Large intestine (tissue), 12 donors: ENCODE data around the gene ATF2. TPM values are rescaled to one million over a fixed set of nuclear protein-coding genes. Genes with fewer than 3 reads are reported as not detected.

ENCODE experiments used
- DNase-seq, 2 donors: peaks; one replicate each; pipeline versions ENCODE4 v3.0.0 to v3.0.0-alpha.2; 2013
- H3K27ac ChIP-seq: one replicate; pipeline ENCODE4 v1.5.1; 2013; ENCODE audit warnings: low read length
- H3K27me3 ChIP-seq: 2 replicates; pipeline ENCODE4 v1.6.1; 2013; ENCODE audit warnings: low read length; ENCODE audit not compliant: control insufficient read depth, insufficient read depth
- H3K36me3 ChIP-seq: 2 replicates; pipeline ENCODE4 v1.6.1; 2013; ENCODE audit warnings: low read length; ENCODE audit not compliant: control insufficient read depth, insufficient read depth
- H3K4me1 ChIP-seq: one replicate; pipeline ENCODE4 v1.6.1; 2013; ENCODE audit warnings: low read length; ENCODE audit not compliant: control insufficient read depth, insufficient read depth
- H3K4me3 ChIP-seq: one replicate; pipeline ENCODE4 v1.5.1; 2013; ENCODE audit warnings: low read length
- H3K9me3 ChIP-seq: one replicate; pipeline ENCODE4 v1.6.1; 2013; ENCODE audit warnings: mild to moderate bottlenecking, low read depth, low read length, moderate library complexity; ENCODE audit not compliant: control insufficient read depth
- WGBS: methylation state at CpG from one replicate; pipeline ENCODE4 v1.1.5; 2013; ENCODE audit warnings: low lambda C conversion rate; ENCODE audit not compliant: insufficient coverage; 5-methylcytosine and 5-hydroxymethylcytosine counted together
- long read RNA-seq, 11 donors: transcript quantifications; one replicate each; lab custom pipeline, GENCODE V29; 2026
- polyA plus RNA-seq: library from polyadenylated mRNA; unstranded; fragments of 120-200 nt; gene quantifications from one replicate; pipeline ENCODE4 v1.2.1, GENCODE V29; 2013

ATF2 gene, protein sequence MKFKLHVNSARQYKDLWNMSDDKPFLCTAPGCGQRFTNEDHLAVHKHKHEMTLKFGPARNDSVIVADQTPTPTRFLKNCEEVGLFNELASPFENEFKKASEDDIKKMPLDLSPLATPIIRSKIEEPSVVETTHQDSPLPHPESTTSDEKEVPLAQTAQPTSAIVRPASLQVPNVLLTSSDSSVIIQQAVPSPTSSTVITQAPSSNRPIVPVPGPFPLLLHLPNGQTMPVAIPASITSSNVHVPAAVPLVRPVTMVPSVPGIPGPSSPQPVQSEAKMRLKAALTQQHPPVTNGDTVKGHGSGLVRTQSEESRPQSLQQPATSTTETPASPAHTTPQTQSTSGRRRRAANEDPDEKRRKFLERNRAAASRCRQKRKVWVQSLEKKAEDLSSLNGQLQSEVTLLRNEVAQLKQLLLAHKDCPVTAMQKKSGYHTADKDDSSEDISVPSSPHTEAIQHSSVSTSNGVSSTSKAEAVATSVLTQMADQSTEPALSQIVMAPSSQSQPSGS
- polyA plus RNA-seq: 34.2 TPM
- long read RNA-seq, donor 1: 0 reads
- long read RNA-seq, donor 2, full-length matches to known transcripts: 9 of 9 reads
- long read RNA-seq, donor 2, partial matches to known transcripts: 0 of 9 reads
- long read RNA-seq, donor 2, other reads (novel, unspliced or antisense): 0 of 9 reads
- long read RNA-seq, donor 3: 0 reads
- long read RNA-seq, donor 4, partial matches to known transcripts: 0 of 1 reads
- long read RNA-seq, donor 4, other reads (novel, unspliced or antisense): 0 of 1 reads
- long read RNA-seq, donor 5, full-length matches to known transcripts: 2 of 2 reads
- long read RNA-seq, donor 5, partial matches to known transcripts: 0 of 2 reads
- long read RNA-seq, donor 5, other reads (novel, unspliced or antisense): 0 of 2 reads
- long read RNA-seq, donor 6, full-length matches to known transcripts: 3 of 3 reads
- long read RNA-seq, donor 6, partial matches to known transcripts: 0 of 3 reads
- long read RNA-seq, donor 6, other reads (novel, unspliced or antisense): 0 of 3 reads
- long read RNA-seq, donor 7, full-length matches to known transcripts: 1 of 1 reads
- long read RNA-seq, donor 7, partial matches to known transcripts: 0 of 1 reads
- long read RNA-seq, donor 7, other reads (novel, unspliced or antisense): 0 of 1 reads
- long read RNA-seq, donor 8, full-length matches to known transcripts: 10 of 25 reads
- long read RNA-seq, donor 8, partial matches to known transcripts: 15 of 25 reads
- long read RNA-seq, donor 8, other reads (novel, unspliced or antisense): 0 of 25 reads
- long read RNA-seq, donor 9, full-length matches to known transcripts: 3 of 3 reads
- long read RNA-seq, donor 9, partial matches to known transcripts: 0 of 3 reads
- long read RNA-seq, donor 9, other reads (novel, unspliced or antisense): 0 of 3 reads
- long read RNA-seq, donor 10, full-length matches to known transcripts: 4 of 4 reads
- long read RNA-seq, donor 10, partial matches to known transcripts: 0 of 4 reads
- long read RNA-seq, donor 10, other reads (novel, unspliced or antisense): 0 of 4 reads
- long read RNA-seq, donor 11, full-length matches to known transcripts: 3 of 3 reads
- long read RNA-seq, donor 11, partial matches to known transcripts: 0 of 3 reads
- long read RNA-seq, donor 11, other reads (novel, unspliced or antisense): 0 of 3 reads

DNA sequence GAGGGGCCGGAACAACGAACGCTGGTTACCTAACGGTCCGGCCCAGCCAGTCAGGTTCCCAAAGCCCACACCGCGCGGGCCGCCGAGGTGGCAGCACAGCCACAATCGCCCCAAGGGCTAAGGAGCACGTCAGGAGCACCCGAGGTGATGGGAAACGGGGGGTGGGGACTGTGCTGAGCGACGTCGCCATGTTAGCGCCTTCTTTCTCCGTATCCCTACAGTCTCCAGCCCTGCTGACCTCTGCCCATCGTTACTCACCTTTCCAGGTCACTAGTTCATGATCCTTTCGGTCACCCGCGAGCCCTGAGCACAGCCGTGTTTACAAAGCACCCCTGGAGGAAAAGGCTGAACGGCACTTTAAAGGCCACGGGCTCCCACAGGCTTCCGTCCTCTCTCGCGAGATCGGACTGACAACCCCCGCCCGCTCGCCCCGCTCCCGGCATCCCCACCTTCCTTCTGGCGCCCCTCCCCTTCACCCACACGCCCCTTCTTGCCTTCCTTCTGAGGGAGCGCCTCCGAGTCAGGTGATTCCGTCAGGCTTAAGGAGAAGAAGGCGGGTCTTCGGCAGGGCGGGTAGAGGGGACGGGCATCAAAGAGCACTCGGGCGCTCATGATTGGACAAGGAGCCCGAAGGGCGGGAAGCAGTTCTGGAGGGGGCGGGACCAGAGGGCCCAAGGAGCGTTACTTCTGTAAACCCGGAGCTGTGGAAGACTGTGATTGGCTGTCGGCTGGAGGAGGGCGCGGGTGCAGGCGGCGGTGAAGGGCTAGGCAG is at the start of gene ATF2:
Gene ATF2 (minus strand): TSS at position 412 of the 772 bp plus-strand sequence. CDS start 31,760 bp downstream, outside the sequence.
- WGBS: no CpG with 5 or more reads among the region's 56 CpGs
- H3K36me3 ChIP-seq: no peaks in the 10 kb centered on the region
- peak; percentile 100 for DNase-seq
- H3K27ac ChIP-seq: peak within 1 kb of the TSS; percentile 73
- no peaks in the 10 kb centered on the region for H3K4me1 ChIP-seq
- no peaks in the 10 kb centered on the region for H3K9me3 ChIP-seq
- H3K27me3 ChIP-seq: no peaks in the 10 kb centered on the region
- H3K4me3 ChIP-seq: peak within 1 kb of the TSS; percentile 77

DNA sequence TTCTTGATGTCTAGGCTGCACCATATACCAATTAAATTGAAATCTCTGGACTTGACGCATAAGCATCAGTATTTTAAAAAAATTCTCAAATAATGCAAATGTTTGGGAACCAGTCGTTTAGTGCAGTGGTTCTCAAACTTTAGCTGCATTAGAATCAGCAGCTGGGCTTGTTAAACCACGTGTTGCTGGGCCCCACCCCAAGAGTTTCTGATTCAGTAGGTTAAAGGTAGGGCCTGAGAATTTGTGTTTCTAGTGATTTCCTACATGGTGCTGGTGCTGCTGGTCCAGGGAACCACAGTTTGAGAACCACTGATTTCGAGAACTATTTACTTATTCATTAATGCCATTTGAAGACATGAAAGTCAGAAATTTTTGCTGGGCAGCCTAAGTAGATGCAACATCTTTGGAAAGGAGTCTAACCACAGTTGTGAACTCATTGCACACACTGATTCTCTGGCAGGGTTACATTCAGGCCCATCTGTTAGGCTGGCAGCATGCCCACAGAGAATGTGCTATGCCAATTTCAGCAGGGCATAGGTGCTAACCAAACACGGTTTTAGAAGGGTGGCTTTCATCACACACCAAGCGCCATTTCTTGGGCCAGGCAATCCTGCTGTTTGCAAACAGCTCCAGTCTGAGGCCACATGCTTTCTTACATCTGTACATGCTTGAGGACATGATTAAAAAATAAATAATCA is 39.9 kb upstream of the ATF2 start:
- H3K9me3 ChIP-seq: no peaks in the 10 kb centered on the region
- no peaks in the 10 kb centered on the region for H3K4me1 ChIP-seq
- H3K4me3 ChIP-seq: no peak overlapping the region
- no peak overlapping the region for H3K27ac ChIP-seq
- WGBS: no CpG with 5 or more reads among the region's 6 CpGs
- DNase-seq: no peak
- H3K36me3 ChIP-seq: no peaks in the 10 kb centered on the region
- H3K27me3 ChIP-seq: peaks cover 7% of the 10 kb centered on the region

DNA sequence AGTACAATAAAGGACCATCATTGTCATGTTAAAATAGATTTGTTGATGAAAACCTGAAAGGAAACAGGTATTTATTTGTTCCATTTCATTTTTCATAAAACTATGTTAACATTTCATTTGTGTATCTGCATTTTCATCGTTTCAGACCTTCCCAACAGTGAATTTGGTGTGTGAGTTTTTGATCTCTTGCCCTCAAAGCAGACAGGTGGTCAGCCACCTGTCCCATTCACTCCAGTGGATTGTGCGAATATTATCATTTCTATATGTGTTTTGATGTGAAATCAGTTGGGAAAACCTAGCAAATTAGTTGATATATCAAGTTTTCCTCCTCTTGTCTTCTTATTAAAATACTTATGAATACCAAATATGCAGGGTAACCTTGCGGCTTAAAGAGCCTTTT is 38.9 kb upstream of the ATF2 start:
- H3K27me3 ChIP-seq: peaks cover 7% of the 10 kb centered on the region
- no peaks in the 10 kb centered on the region for H3K9me3 ChIP-seq
- no peak overlapping the region for H3K27ac ChIP-seq
- 93% methylated on average over 2 of the region's 3 CpGs for WGBS
- H3K4me1 ChIP-seq: no peaks in the 10 kb centered on the region
- no peaks in the 10 kb centered on the region for H3K36me3 ChIP-seq
- DNase-seq: no peak
- H3K4me3 ChIP-seq: no peak overlapping the region

DNA sequence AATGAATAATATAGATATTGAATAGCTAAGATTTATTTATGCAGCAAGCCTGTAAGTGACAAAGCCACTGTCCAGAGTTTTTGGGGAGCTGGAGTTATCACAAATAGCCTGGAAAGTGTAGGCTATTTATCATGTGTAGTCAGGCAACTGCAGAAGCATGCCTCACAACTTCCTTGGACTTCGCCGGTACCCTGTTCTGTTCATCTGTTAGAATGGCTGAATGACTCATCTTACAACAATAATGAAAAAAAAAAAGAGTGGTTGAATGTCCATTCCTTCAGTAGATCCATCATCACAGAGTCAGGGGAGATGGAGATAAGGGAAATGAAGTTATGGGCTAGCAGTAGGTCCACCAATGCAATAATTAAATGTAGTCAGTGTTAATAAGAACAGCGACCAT is 37.5 kb upstream of the ATF2 start:
- Histone ChIP-seq H3K36me3 (no peaks in the 10 kb centered on the region), H3K4me1 (no peaks in the 10 kb centered on the region), H3K4me3 (no peak overlapping the region), H3K27me3 (peaks cover 5% of the 10 kb centered on the region), H3K27ac (no peak overlapping the region), H3K9me3 (no peaks in the 10 kb centered on the region)
- WGBS: 100% methylated on average over 1 of the region's 3 CpGs
- no peak for DNase-seq

DNA sequence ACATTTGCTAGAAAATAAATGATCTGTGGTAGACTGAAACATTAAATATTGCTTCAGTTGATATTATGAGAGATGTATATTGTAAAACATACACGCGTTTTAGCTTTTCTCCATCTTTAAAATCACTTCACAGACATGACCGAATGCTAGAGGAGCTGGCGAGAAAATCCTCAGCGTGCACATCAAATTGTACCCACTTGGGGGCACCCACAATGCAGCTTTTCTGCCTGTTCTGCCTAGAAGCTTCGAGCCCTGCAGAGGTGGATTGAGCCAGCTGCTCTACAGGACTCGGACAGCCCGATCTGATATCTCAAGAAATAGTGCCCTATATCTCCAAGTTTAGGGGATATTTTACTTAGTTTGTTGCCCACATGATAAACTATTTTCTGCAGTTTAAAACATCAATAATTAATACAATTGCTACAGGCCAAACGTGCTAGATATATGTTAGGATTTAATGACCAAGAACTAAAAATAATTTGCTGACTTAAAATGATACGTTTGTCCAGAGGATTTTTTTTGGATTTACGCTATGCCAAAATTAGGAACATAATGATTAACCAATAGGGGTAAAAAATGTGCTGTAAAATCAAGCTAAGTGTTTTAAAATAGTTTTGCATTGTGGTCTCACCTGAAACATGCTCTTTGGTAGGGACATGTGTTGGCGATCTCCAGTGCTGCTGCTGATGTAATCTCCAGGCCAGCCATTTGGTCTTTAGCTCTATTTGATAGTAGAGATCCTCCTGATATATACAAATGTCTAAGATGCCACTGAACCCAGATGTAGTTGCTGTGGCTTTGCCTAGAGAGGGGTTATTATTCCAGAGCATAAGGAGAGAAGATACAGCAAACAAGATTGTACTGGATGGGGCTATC is 35.9 kb upstream of the ATF2 start:
- Histone ChIP-seq H3K9me3 (no peaks in the 10 kb centered on the region), H3K36me3 (no peaks in the 10 kb centered on the region), H3K4me3 (no peak overlapping the region), H3K4me1 (no peaks in the 10 kb centered on the region), H3K27ac (no peak overlapping the region), H3K27me3 (peaks cover 5% of the 10 kb centered on the region)
- WGBS: 93% methylated on average over 2 of the region's 12 CpGs
- peak; percentile 18 to 30 for DNase-seq

DNA sequence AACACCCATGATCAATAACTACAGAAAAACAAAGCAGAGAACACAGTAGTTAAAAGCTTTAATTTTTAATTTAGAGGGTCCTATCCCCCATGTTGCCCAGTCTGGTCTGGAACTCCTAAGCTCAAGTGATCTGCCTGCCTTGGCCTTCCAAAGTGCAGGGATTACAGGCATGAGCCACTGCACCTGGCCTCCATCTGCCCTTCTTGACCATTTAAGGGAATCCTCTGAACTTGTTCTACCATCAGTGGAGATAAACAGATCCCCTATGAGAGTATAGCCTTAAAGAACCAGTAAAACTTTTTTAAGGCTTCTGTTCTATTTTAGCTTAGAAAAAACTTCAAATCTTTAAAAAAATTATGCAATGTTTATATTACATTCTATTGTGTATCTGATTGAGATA is 27.0 kb upstream of the ATF2 start:
- no peaks in the 10 kb centered on the region for H3K4me1 ChIP-seq
- H3K4me3 ChIP-seq: no peak overlapping the region
- H3K27me3 ChIP-seq: no peaks in the 10 kb centered on the region
- H3K27ac ChIP-seq: no peak overlapping the region
- DNase-seq: no peak
- no peaks in the 10 kb centered on the region for H3K9me3 ChIP-seq
- H3K36me3 ChIP-seq: no peaks in the 10 kb centered on the region

DNA sequence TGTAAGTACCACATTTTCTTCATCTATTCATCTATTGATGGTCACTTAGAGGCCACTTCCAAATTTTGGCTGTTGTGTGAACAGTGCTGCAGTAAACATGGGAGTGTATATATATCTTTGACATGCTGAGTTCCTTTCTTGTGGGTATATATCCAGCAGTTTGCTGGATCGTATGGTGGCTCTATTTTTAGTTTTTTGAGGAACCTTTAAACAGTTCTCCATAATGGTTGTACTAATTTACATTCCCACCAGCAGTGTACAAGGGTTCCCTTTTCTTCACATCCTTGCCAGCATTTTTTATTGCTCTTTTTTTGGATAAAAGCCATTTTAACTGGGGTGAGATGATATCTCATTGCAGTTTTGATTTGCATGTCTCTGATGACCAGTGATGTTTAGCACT is 20.8 kb upstream of the ATF2 start:
- H3K4me3 ChIP-seq: no peak overlapping the region
- no peaks in the 10 kb centered on the region for H3K9me3 ChIP-seq
- H3K27me3 ChIP-seq: no peaks in the 10 kb centered on the region
- no peaks in the 10 kb centered on the region for H3K36me3 ChIP-seq
- no peak overlapping the region for H3K27ac ChIP-seq
- no peak for DNase-seq
- no peaks in the 10 kb centered on the region for H3K4me1 ChIP-seq
- WGBS: 100% methylated on average over 1 of the region's 1 CpG

DNA sequence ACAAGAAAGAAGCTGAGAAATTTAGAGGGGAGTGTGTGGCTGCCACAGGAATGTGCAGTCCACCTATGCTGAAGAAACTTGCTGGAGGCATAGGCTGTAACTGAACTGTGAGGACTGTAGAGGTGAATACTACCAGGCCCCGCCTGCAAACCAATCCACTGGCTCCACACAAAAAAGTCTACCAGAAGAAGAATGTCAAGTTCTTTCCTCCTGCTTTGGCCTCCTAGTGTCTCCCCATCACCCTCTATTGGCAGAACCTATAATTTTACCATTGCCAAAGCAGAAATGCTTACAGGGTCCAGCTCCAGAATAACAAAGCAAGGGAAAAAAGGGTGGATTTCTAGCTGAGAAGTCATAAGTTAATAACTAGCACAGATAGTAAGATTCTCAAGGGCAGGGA is 19.4 kb upstream of the ATF2 start:
- no CpG with 5 or more reads among the region's 1 CpG for WGBS

More for the DNA sequence above, 19.4 kb upstream of the ATF2 start:
- no peak overlapping the region for H3K4me3 ChIP-seq
- no peaks in the 10 kb centered on the region for H3K27me3 ChIP-seq
- no peaks in the 10 kb centered on the region for H3K36me3 ChIP-seq
- no peaks in the 10 kb centered on the region for H3K4me1 ChIP-seq
- no peak for DNase-seq
- no peak overlapping the region for H3K27ac ChIP-seq
- no peaks in the 10 kb centered on the region for H3K9me3 ChIP-seq
